Tibial nerve (tissue), 4 donors: Measurements from ENCODE around the gene DNAJC6.

Experiments used
- CTCF ChIP-seq, 5 experiments: fragments of 200-600 bp in 3 of 5; fragments of 450-650 bp in 2 of 5; sonication (generic) in 3 of 5; IDR thresholded peaks; one replicate each; pipeline ENCODE4 v1.5.1; 2016 to 2019; ENCODE audit warnings: antibody characterized with exemption in 5 of 5, mild to moderate bottlenecking in 3 of 5, moderate library complexity in 2 of 5
- EP300 ChIP-seq, 2 donors: sonication (generic); formaldehyde crosslinking; IDR thresholded peaks; one replicate each; pipeline ENCODE4 v1.6.1; 2017; ENCODE audit warnings: antibody characterized with exemption in 2 of 2, mild to moderate bottlenecking in 1 of 2
- POLR2A ChIP-seq, 2 donors: fragments of 450-650 bp; IDR thresholded peaks; one replicate each; pipeline ENCODE4 v1.6.1; 2017; ENCODE audit warnings: antibody characterized with exemption in 2 of 2, mild to moderate bottlenecking in 2 of 2, moderate library complexity in 2 of 2

GRCh38 chr1:65377496-65378246 lies 68.3 kb downstream of the DNAJC6 start:
- TF ChIP-seq CTCF (IDR thresholded peaks at IDR 0.05) = no peak
- TF ChIP-seq EP300 (IDR thresholded peaks at IDR 0.05) = no peak
- no peak for TF ChIP-seq POLR2A (IDR thresholded peaks at IDR 0.05)
